GM19438 (cell line): ENCODE results near the gene SRRM3.
"Not testable (repeated sequence)": the region's sequence is repeated elsewhere in the genome, so short reads cannot be mapped to it uniquely, and the experiment has no call there.

ENCODE experiments used
- ATAC-seq: cut with Tn5 transposase; IDR thresholded peaks from one replicate; pipeline ENCODE4 v1.9.1; 2021; ENCODE audit warnings: low read depth; ENCODE audit not compliant: unreplicated experiment

Gene SRRM3

GRCh38 chr7:76261329-76261728 lies 59.6 kb downstream of the SRRM3 start:
- ATAC-seq: no peak

GRCh38 chr7:76261931-76262330 lies 60.2 kb downstream of the SRRM3 start:
- ATAC-seq: no peak

- ATAC-seq: no peak
Measured at GRCh38 chr7:76262683-76263402, 61.1 kb downstream of the SRRM3 start.

GRCh38 chr7:76265299-76265698 lies 63.6 kb downstream of the SRRM3 start:
- ATAC-seq: no peak

- ATAC-seq: no peak
Measured at GRCh38 chr7:76267107-76267893, 65.6 kb downstream of the SRRM3 start.

GRCh38 chr7:76267894-76268183 lies 66.1 kb downstream of the SRRM3 start:
- ATAC-seq: no peak

- no peak for ATAC-seq
Measured at GRCh38 chr7:76268376-76268775, 66.7 kb downstream of the SRRM3 start.

GRCh38 chr7:76269895-76270294 lies 68.2 kb downstream of the SRRM3 start:
- ATAC-seq: no peak

GRCh38 chr7:76271384-76271783 lies 69.7 kb downstream of the SRRM3 start:
- ATAC-seq: not testable (repeated sequence)

GRCh38 chr7:76272142-76272541 lies 70.4 kb downstream of the SRRM3 start:
- no peak for ATAC-seq

GRCh38 chr7:76272851-76273497 lies 71.3 kb downstream of the SRRM3 start:
- no peak for ATAC-seq

- no peak for ATAC-seq
Measured at GRCh38 chr7:76273503-76273902, 71.8 kb downstream of the SRRM3 start.

- ATAC-seq: no peak
Measured at GRCh38 chr7:76278540-76278939, 76.8 kb downstream of the SRRM3 start.

GRCh38 chr7:76280408-76280807 lies 78.7 kb downstream of the SRRM3 start:
- ATAC-seq: no peak

- no peak for ATAC-seq
Measured at GRCh38 chr7:76281006-76281705, 79.5 kb downstream of the SRRM3 start.

GRCh38 chr7:76281706-76282343 lies 80.1 kb downstream of the SRRM3 start:
- no peak for ATAC-seq

GRCh38 chr7:76282344-76283253 lies 80.9 kb downstream of the SRRM3 start:
- ATAC-seq: no peak

GRCh38 chr7:76283254-76284159 lies 81.8 kb downstream of the SRRM3 start:
- no peak for ATAC-seq
